HG03571 (cell line): ENCODE data around the gene PIGA.
"Not testable (repeated sequence)": the region's sequence is repeated elsewhere in the genome, so short reads cannot be mapped to it uniquely, and the experiment has no call there.

Source experiments
- ATAC-seq: cut with Tn5 transposase; IDR thresholded peaks from one replicate; pipeline ENCODE4 v1.9.1; 2021; ENCODE audit not compliant: unreplicated experiment

PIGA gene

GRCh38 chrX:15321447-15321846 lies 13.9 kb downstream of the PIGA start:
- no peak for ATAC-seq

GRCh38 chrX:15320297-15320696 lies 15.0 kb downstream of the PIGA start:
- no peak for ATAC-seq

GRCh38 chrX:15319075-15319474 lies 16.2 kb downstream of the PIGA start:
- no peak for ATAC-seq

GRCh38 chrX:15315509-15315908 lies 19.8 kb downstream of the PIGA start, which contains the start of gene ASB11:
Gene ASB11 (minus strand): TSS chrX:15315640. CDS start chrX:15315605, 35 bp downstream.
- ATAC-seq = no peak

- no peak for ATAC-seq
Observed at GRCh38 chrX:15314472-15314871, 20.9 kb downstream of the PIGA start.

- no peak for ATAC-seq
Observed at GRCh38 chrX:15311119-15311518, 24.2 kb downstream of the PIGA start.

- no peak for ATAC-seq
Observed at GRCh38 chrX:15310117-15310516, 25.2 kb downstream of the PIGA start.

GRCh38 chrX:15305899-15306298 lies 29.4 kb downstream of the PIGA start:
- ATAC-seq = not testable (repeated sequence)

GRCh38 chrX:15301924-15302323 lies 33.4 kb downstream of the PIGA start:
- no peak for ATAC-seq

GRCh38 chrX:15299941-15300851 lies 35.1 kb downstream of the PIGA start:
- ATAC-seq = no peak

- no peak for ATAC-seq
Observed at GRCh38 chrX:15298780-15299179, 36.5 kb downstream of the PIGA start.

GRCh38 chrX:15298201-15298600 lies 37.1 kb downstream of the PIGA start:
- ATAC-seq = no peak

GRCh38 chrX:15293451-15293850 lies 41.9 kb downstream of the PIGA start:
- no peak for ATAC-seq

- no peak for ATAC-seq
Observed at GRCh38 chrX:15292861-15293260, 42.5 kb downstream of the PIGA start.

GRCh38 chrX:15277604-15278003 lies 57.7 kb downstream of the PIGA start:
- ATAC-seq = no peak

GRCh38 chrX:15274946-15275345 lies 60.4 kb downstream of the PIGA start:
- ATAC-seq = no peak

- ATAC-seq = not testable (repeated sequence)
Observed at GRCh38 chrX:15273275-15273674, 62.0 kb downstream of the PIGA start.

- ATAC-seq = no peak
Observed at GRCh38 chrX:15271757-15272156, 63.6 kb downstream of the PIGA start.

- ATAC-seq = no peak
Observed at GRCh38 chrX:15269618-15270521, 65.5 kb downstream of the PIGA start, which contains the start of gene ASB9. Gene ASB9 (minus strand): TSS chrX:15270083. CDS start chrX:15269874, 209 bp downstream.
